Airway epithelial cell (primary cell): ENCODE data around the gene PAK1IP1. TPM values are rescaled to one million over a fixed set of nuclear protein-coding genes. Genes with fewer than 3 reads are reported as not detected.

Experiments
- total RNA-seq: library from RNA; depleted of rRNA; stranded (reverse); fragments of >200 nt; gene quantifications from 2 replicates; pipeline ENCODE4 v1.2.3, GENCODE V29; 2015

Gene PAK1IP1
- 19.0 and 20.2 TPM in 2 replicates for total RNA-seq

DNA sequence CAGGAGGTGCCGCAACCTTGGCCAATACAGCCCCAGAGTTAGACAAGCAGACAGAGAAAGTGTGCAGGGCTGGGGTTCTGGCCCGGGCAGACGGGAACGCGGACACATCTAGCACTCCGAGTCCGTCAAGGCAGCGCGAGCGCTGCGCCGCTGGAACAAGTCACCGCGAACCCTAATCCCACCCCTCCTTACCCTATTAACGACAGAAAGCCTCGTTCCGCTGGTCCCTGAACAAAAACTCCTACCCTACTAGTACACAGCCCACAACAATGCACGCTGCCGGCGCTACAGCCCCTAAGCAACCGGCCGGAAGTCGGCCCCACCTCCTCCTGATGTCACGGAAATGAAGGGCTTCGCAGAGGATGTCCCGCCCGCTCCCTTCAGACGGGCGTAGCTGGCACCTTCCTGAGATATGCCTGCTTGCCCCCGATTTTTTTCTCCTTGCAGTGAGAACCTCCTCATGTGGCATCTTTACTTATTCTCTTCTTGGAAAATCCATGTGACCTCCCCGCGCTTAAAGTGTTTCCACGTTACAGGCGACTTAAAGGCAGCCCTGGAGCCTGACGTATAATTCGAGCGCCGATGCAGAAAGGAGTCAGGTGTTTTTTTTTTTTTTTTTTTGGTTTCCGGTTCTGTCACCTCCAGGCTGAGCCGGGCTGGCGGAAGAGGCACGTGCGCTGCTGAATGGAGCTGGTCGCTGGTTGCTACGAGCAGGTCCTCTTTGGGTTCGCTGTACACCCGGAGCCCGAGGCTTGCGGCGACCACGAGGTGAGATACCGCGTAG lies at the start of gene PAK1IP1, which contains the start of gene C6orf52:
PAK1IP1 (plus strand) TSS at position 671 of the 784 bp plus-strand sequence; CDS start at position 685, 14 bp downstream.
C6orf52 (minus strand) TSS at position 315 of the 784 bp plus-strand sequence. CDS start 7,066 bp downstream, outside the sequence.

GRCh38 chr6:10722820-10723566 lies 28.2 kb downstream of the PAK1IP1 start, which contains the start of gene TMEM14C:
TMEM14C (plus strand) TSS chr6:10723070; CDS start chr6:10724614, 1,544 bp downstream.

GRCh38 chr6:10747251-10747972 lies 52.6 kb downstream of the PAK1IP1 start, which contains the start of gene TMEM14B:
TMEM14B (plus strand) TSS chr6:10747805; CDS start chr6:10749246, 1,441 bp downstream.

Other genes with a start within 250 kb of the PAK1IP1 start
- gene GCNT2, start 173.6 kb upstream of the PAK1IP1 start, total RNA-seq: 4.7 and 5.8 TPM in 2 replicates
- gene C6orf52, start 356 bp upstream of the PAK1IP1 start, total RNA-seq: 1.2 and 4.6 TPM in 2 replicates
- gene TMEM14C, start 28.1 kb downstream of the PAK1IP1 start, total RNA-seq: 124 and 147 TPM in 2 replicates
- 69.0 and 77.3 TPM in 2 replicates for gene TMEM14B, start 52.8 kb downstream of the PAK1IP1 start, total RNA-seq
- 0.07 TPM in 1 of 2 replicates, not detected in the other for gene MAK, start 143.6 kb downstream of the PAK1IP1 start, total RNA-seq
- not detected in 2 replicates for gene GCM2, start 187.1 kb downstream of the PAK1IP1 start, total RNA-seq
- gene SYCP2L, start 192.1 kb downstream of the PAK1IP1 start, total RNA-seq: 0.33 and 0.35 TPM in 2 replicates